Fibroblast of skin of scalp (primary cell): Measurements from ENCODE around the gene TTC9B.
A peak's percentile ranks its signal among the peaks of the same experiment; 100 is the strongest.

Experiments
- DNase-seq: peaks from one replicate; pipeline ENCODE4 v3.0.0-alpha.2; 2013

TTC9B gene

GRCh38 chr19:40247735-40248262 is 29.6 kb upstream of the TTC9B start:
- DNase-seq = no peak

GRCh38 chr19:40247178-40247577 is 29.0 kb upstream of the TTC9B start:
- DNase-seq = no peak

GRCh38 chr19:40246292-40247073 is 28.3 kb upstream of the TTC9B start:
- DNase-seq = no peak

GRCh38 chr19:40245506-40246128 is 27.4 kb upstream of the TTC9B start:
- no peak for DNase-seq

- DNase-seq = peak; percentile 14
Observed at GRCh38 chr19:40244579-40245317, 26.6 kb upstream of the TTC9B start.

GRCh38 chr19:40243181-40243580 is 25.0 kb upstream of the TTC9B start:
- DNase-seq = no peak

- no peak for DNase-seq
Observed at GRCh38 chr19:40242480-40242879, 24.3 kb upstream of the TTC9B start.

- no peak for DNase-seq
Observed at GRCh38 chr19:40241809-40242384, 23.7 kb upstream of the TTC9B start.

GRCh38 chr19:40241125-40241808 is 23.1 kb upstream of the TTC9B start:
- DNase-seq = no peak

GRCh38 chr19:40240332-40240731 is 22.1 kb upstream of the TTC9B start:
- DNase-seq = no peak

- no peak for DNase-seq
Observed at GRCh38 chr19:40239415-40240226, 21.4 kb upstream of the TTC9B start.

- no peak for DNase-seq
Observed at GRCh38 chr19:40238775-40239174, 20.6 kb upstream of the TTC9B start.

- no peak for DNase-seq
Observed at GRCh38 chr19:40237791-40238190, 19.6 kb upstream of the TTC9B start.

- no peak for DNase-seq
Observed at GRCh38 chr19:40236366-40236765, 18.2 kb upstream of the TTC9B start.

- DNase-seq = no peak
Observed at GRCh38 chr19:40236026-40236355, 17.8 kb upstream of the TTC9B start.

- no peak for DNase-seq
Observed at GRCh38 chr19:40235238-40236025, 17.2 kb upstream of the TTC9B start.

GRCh38 chr19:40234429-40235237 is 16.4 kb upstream of the TTC9B start:
- DNase-seq = no peak

- DNase-seq = no peak
Observed at GRCh38 chr19:40233811-40234389, 15.7 kb upstream of the TTC9B start.
